ENCODE data around the gene ARMH3.

The ARMH3 gene

DNA sequence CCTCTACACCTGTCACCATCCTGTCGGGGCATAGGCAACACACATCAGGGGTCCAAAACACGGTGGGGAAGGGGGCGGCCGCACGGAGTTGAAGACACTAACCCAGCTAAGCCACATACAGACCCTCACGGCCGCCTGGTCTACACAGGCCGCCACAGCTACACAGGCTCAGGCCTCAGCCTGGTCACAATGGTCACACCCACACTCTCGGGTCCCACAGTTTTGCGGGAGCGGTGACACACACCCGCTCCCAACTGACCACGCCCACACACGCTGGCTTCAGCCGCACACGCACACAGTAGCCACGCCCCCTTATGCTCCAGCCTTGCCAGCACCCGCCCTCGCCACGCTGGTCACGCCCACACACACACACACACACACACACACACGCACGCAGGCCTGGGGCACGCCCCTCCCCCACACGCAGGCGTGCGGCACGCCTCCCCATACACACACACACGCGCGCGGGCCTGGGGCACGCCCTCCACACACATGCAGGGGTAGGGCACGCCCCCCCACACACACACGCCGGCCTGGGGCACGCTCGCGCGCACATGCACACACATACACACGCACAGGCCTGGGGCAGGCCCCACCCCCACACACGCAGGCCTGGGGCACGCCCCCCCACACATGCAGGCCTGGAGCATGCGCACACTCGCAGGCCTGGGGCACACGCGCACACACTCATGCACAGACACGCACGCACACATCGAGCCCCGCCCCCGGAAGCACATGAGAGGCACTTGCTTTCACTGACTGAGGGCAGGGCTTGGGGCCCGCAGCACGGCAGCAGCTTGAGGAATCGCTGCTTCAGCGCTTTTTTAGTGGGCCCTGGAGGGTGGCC, 225.4 kb downstream of the ARMH3 start:
- peak; percentile 85 to 93 for DNase-seq (ENCODE audit: low read depth in 2 of 2)

DNA sequence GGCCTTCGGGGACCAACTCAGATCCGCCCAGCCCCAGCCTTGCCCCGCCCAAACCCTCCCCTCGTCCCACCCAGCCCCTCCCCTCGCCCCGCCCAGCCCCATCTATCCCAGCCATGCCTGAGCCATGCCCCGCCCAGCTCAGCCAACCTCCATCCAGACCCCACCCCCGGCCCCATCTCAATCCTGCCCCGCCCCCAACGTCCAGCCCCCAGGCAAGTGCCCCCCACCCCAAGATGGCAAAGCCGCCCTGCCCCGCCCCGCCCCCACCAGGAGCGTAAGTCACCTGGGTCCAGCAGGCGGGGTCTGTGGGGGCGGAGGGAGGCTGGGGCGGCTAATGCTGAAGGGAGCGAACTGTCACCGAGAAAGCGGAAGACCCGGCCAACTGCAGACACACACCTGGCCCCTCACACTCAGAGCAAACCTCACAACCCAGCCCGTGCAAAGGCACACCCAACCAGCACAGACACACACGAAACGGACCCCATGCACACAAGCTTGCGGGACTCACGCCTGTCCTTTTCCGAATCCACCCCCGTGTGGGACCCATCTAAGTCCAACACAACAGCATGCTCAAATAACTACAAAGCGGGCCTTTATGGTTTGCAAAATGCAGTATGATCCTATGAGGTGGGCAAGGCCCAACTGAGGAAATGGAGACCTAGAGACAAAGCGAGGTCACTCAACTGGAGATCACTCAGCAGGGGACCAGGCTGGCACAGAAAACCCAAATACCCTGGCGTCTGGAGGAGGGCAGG, 226.2 kb downstream of the ARMH3 start:
- DNase-seq (ENCODE audit: low read depth in 2 of 2): peak; percentile 46 to 47

GRCh38 chr10:101828766-101829551, 227.0 kb downstream of the ARMH3 start:
- DNase-seq (ENCODE audit: low read depth in 2 of 2): no peak

DNA sequence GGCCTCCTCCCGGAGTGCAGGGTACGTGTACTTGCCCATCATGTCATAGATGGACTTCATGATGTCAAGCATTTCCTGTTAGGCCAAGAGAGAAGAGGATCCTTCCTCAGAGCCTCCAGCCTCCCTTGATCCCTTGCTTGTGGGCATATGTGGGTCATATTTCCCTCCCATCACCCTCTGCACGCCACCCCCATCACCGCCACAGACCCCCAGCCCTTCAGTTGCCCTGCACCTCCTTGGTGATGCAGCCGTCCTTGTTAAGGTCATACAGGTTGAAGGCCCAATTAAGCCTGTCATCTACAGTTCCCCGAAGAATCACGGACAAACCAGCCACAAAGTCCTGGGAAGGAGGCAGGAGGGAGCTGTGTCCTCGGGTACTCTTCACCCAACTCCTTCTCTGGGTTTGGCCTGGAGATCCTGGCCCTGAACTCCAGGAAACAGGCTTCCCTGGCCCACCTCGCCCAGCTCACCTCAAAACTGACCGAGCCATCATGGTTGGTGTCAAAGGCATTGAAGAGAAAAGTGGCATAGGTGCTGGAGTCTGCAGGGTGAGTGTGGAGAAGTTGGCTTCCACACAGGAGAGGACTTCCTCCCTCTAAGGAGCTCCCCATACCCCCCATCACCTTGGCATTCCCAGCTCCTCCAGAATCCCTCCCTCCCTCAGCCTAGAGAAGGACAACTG, 227.9 kb downstream of the ARMH3 start:
- no peak for DNase-seq (ENCODE audit: low read depth in 2 of 2)

GRCh38 chr10:101826852-101827434, 229.0 kb downstream of the ARMH3 start:
- DNase-seq (ENCODE audit: low read depth in 2 of 2): no peak

GRCh38 chr10:101824736-101825135, 231.2 kb downstream of the ARMH3 start:
- no peak for DNase-seq (ENCODE audit: low read depth in 2 of 2)

- no peak for DNase-seq (ENCODE audit: low read depth in 2 of 2)
Measured at GRCh38 chr10:101818872-101819633, 236.9 kb downstream of the ARMH3 start.

DNA sequence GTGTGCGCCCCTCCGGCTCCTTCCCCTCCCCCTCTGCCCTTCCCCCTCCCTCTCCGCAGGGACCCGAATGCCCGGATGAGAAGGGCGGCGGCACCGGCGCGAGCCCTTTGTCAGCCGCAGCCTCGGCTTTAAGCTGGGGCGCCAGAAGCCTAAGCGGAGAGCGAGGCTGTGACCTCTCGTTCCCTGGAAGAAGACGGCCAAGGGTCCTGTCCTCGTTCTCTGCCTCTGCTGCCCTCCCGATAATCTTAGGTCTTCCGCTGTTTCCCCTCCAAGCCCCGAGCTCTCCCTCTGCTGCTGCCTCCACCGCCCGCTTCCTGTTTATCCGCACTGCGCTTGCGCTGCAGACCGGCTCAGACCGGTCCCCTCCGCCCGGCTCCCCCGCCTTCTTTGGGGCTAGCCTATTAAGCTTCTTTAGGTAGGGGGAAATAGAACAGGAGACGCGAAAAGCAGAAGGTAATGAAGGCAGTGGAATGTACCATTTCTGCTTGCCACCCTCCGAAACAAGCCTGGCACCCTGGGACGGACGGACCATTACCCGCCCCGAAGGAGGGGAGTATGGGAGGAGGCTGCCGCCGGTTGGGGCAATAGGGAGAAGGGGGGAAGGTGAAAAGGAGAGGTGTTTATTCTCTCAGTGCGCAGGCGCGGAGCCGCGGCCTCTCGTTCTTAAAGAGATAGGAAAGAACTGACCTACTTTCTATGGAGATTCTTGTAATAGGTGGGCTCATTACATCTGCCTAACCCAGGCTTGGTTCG, 237.7 kb downstream of the ARMH3 start, which contains the start of gene OGA:
OGA (minus strand) TSS at position 326 of the 753 bp plus-strand sequence. CDS start 422 bp downstream, outside the sequence.
- peak; percentile 92 to 94 for DNase-seq (ENCODE audit: low read depth in 2 of 2)

DNA sequence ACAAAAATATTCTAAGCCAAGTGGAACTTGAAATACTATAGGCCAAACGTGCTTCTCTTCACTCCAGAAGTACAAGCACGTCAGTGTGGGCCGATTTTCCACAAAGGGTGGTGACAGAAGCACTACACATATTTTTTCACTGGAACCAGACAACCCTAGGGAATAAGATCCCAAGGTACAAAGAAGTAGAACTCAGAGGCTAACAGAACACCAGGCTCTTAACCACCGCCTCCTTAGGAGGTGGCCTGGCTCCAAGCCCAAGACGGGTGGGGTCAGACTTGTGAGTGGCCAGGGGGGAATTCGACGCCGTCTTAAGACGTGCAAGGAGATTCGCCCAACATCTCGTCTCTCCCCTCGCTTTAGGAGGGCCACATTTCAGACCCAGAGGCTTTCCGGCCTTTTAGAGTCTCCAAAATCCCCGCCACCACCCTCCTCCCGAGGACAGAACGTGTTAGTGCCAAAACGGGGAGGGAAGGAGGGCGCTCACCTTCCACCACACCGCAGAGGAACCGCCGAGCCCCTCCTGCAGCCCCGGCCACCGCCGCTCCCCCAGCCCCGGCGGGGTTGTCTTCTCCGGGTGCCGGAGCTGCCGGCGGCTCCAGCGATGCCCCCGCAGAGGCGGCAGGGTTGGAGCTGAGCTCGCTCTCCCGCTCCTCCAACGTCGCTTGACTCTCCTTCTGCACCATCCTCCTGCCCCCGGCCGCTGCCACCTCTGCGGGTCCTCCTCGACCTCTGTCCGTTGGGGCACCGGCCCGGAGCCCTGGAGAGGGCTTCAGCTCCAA, 238.4 kb downstream of the ARMH3 start:
- DNase-seq (ENCODE audit: low read depth in 2 of 2): peak in 1 of 2 donors; percentile 14

DNA sequence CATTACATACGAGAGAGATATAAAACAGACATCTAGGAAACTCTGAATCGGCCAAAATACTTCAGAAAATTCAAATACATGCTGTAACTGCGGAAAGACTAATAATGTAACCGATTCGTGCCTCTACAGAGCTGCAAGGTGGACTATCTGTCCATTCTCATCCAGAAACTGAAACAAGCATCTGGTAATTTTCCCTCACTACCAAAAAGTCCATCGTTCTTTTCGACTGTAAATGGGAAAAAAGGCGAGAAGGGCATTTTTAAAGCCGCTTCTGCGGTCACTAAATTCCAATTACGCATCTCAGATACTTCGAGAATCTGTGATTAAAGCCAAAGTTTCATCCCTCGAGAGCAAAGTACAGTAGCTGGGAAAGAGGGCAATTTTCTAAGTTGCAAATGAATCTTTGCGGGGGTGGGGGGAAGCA, 239.0 kb downstream of the ARMH3 start:
- no peak for DNase-seq (ENCODE audit: low read depth in 2 of 2)

- DNase-seq (ENCODE audit: low read depth in 2 of 2): no peak
Measured at GRCh38 chr10:101816376-101816775, 239.6 kb downstream of the ARMH3 start.

GRCh38 chr10:101814466-101815071, 241.4 kb downstream of the ARMH3 start:
- no peak for DNase-seq (ENCODE audit: low read depth in 2 of 2)

GRCh38 chr10:101812606-101813005, 243.4 kb downstream of the ARMH3 start:
- DNase-seq (ENCODE audit: low read depth in 2 of 2): no peak

DNA sequence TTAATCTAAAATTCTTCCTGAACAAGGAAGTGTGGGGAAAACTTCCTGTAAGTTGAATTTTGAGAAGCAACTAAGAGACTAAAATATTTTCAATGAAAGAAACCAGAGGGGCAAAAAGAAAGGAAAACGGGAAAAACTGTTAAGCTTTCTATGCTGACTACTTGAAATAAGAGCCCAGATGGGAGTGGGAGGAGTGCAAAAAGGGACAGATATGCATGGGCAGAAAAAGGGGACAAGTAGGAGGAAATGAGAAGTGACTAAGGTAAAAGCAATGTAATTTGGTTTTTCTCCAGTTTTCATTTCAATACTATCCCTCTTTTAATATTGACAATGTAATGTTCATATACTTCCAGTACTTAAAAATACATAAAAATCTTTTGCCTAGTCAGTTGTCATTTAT, 248.8 kb downstream of the ARMH3 start:
- no peak for DNase-seq (ENCODE audit: low read depth in 2 of 2)

DNA sequence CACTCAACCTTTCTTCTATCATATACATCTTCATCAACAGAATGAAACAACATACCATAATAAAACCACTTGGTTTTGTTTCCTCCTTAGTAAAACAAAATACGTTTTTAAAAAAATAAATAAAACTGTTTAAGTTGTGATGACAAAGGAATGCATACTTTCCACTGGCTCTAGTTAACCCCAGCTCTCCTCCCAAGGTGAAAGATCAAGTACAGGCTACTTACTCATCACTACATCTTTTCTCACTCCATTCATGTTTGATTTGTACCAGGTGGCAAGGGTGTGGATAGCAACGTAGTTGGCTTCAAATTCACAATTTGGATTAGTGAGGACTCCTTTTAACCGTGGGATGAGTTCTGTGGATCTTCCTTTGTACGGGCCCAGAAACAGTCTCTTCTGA, 252.5 kb downstream of the ARMH3 start:
- DNase-seq (ENCODE audit: low read depth in 2 of 2): no peak

- DNase-seq (ENCODE audit: low read depth in 2 of 2): no peak
Measured at GRCh38 chr10:101797403-101798059, 258.4 kb downstream of the ARMH3 start.
